Measurements from ENCODE around the gene HIVEP2. TPM values are rescaled to one million over a fixed set of nuclear protein-coding genes. Genes with fewer than 3 reads are reported as not detected.
A peak's percentile ranks its signal among the peaks of the same experiment; 100 is the strongest.

Gene HIVEP2
- total RNA-seq, 2 donors from 2014 or later, result 1.7 to 2.4 TPM

- H3K36me3 Mint-ChIP-seq (ENCODE audit: low read depth), result no peaks in the 10 kb centered on the region
- Histone ChIP-seq H3K4me1 (ENCODE audit: control insufficient read depth, insufficient read depth, low read length) (no peaks in the 10 kb centered on the region), H3K9ac (ENCODE audit: extremely low read depth, low read length, poor library complexity, severe bottlenecking) (no peak overlapping the region), H3K36me3 (ENCODE audit: control insufficient read depth, insufficient read depth, low read length) (no peaks in the 10 kb centered on the region), H3K27me3 (ENCODE audit: control insufficient read depth, insufficient read depth, low read length, poor library complexity, severe bottlenecking) (no peaks in the 10 kb centered on the region), H3K27ac (ENCODE audit: low read depth, low read length) (no peak overlapping the region), H3K4me3 (ENCODE audit: low read length) (no peak overlapping the region), H3K9me3 (ENCODE audit: control insufficient read depth, low read length) (no peaks in the 10 kb centered on the region)
- WGBS, 2 experiments (ENCODE audit: insufficient coverage in 1 of 2, insufficient read length in 1 of 2), result 56 to 91% methylated on average over 2 to 3 of the region's 3 CpGs
- TF ChIP-seq, protein P1, sequence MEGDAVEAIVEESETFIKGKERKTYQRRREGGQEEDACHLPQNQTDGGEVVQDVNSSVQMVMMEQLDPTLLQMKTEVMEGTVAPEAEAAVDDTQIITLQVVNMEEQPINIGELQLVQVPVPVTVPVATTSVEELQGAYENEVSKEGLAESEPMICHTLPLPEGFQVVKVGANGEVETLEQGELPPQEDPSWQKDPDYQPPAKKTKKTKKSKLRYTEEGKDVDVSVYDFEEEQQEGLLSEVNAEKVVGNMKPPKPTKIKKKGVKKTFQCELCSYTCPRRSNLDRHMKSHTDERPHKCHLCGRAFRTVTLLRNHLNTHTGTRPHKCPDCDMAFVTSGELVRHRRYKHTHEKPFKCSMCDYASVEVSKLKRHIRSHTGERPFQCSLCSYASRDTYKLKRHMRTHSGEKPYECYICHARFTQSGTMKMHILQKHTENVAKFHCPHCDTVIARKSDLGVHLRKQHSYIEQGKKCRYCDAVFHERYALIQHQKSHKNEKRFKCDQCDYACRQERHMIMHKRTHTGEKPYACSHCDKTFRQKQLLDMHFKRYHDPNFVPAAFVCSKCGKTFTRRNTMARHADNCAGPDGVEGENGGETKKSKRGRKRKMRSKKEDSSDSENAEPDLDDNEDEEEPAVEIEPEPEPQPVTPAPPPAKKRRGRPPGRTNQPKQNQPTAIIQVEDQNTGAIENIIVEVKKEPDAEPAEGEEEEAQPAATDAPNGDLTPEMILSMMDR (conservative IDR thresholded peaks at IDR 0.05), result no peak
- no peaks in the 10 kb centered on the region for H3K27me3 Mint-ChIP-seq (ENCODE audit: insufficient read depth)
- no peak overlapping the region for H3K4me3 Mint-ChIP-seq
- no peak for DNase-seq
- no peaks in the 10 kb centered on the region for H3K9me3 Mint-ChIP-seq
- H3K27ac Mint-ChIP-seq, result no peak overlapping the region
- peaks cover 22% of the 10 kb centered on the region for H3K4me1 Mint-ChIP-seq
Measured at GRCh38 chr6:142737368-142738034, 207.5 kb downstream of the HIVEP2 start.

DNA sequence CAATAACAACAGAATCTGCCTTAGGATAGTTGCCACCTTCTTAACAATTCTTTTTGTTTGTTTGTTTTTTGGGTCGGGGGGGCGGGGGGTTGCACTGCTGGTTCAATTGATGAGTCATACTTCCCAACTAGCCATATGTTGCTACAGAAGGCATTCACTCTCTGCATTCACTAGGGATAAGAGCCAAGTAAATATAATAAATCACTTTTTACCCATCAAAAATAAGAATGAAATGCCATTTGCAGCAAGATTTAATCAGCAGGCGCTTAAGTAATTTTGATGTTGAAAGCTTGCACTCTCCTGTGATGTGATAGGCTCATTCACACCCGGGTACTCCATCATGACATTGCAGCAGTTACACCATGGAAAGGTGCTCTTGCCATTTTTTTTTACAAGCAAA, 209.8 kb downstream of the HIVEP2 start:
- no peaks in the 10 kb centered on the region for H3K9me3 ChIP-seq (ENCODE audit: control insufficient read depth, low read length)
- 77 to 88% methylated on average over 2 to 4 of the region's 4 CpGs for WGBS, 2 experiments (ENCODE audit: insufficient coverage in 1 of 2, insufficient read length in 1 of 2)
- no peak overlapping the region for H3K27ac Mint-ChIP-seq

DNA sequence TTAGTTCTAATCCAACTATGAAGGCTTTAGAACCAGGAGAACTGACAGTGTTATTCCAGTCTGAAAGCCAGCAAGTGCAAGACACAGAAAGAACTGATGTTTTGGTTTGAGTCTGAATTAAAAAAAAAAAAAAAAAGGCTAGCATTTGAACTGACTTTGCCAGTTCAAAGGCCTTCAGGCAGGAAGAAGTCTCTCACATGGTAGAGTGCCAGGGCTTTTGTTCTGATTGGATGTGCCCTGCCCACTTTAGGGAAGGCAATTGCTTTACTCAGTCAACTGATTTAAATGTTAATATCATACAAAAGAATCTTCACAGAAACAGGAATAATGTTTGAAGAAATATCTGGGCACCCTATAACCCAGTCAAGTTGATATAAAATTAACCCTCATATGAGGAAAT, 212.2 kb downstream of the HIVEP2 start:
- Mint-ChIP-seq H3K27ac (no peak overlapping the region), H3K27me3 (ENCODE audit: insufficient read depth) (no peaks in the 10 kb centered on the region), H3K9me3 (no peaks in the 10 kb centered on the region), H3K4me3 (no peak overlapping the region), H3K36me3 (ENCODE audit: low read depth) (no peaks in the 10 kb centered on the region), H3K4me1 (peaks cover 28% of the 10 kb centered on the region)
- Histone ChIP-seq H3K36me3 (ENCODE audit: control insufficient read depth, insufficient read depth, low read length) (no peaks in the 10 kb centered on the region), H3K27ac (ENCODE audit: low read depth, low read length) (no peak overlapping the region), H3K9me3 (ENCODE audit: control insufficient read depth, low read length) (no peaks in the 10 kb centered on the region), H3K27me3 (ENCODE audit: control insufficient read depth, insufficient read depth, low read length, poor library complexity, severe bottlenecking) (no peaks in the 10 kb centered on the region), H3K4me3 (ENCODE audit: low read length) (no peak overlapping the region), H3K4me1 (ENCODE audit: control insufficient read depth, insufficient read depth, low read length) (no peaks in the 10 kb centered on the region), H3K9ac (ENCODE audit: extremely low read depth, low read length, poor library complexity, severe bottlenecking) (no peak overlapping the region)
- DNase-seq, result no peak
- TF ChIP-seq, protein P1 (conservative IDR thresholded peaks at IDR 0.05), result no peak

More for the DNA sequence above, 209.8 kb downstream of the HIVEP2 start:
- Mint-ChIP-seq H3K9me3 (no peaks in the 10 kb centered on the region), H3K4me1 (peaks cover 22% of the 10 kb centered on the region), H3K27me3 (ENCODE audit: insufficient read depth) (no peaks in the 10 kb centered on the region), H3K36me3 (ENCODE audit: low read depth) (no peaks in the 10 kb centered on the region), H3K4me3 (no peak overlapping the region)
- peak; percentile 71 for DNase-seq
- H3K9ac ChIP-seq (ENCODE audit: extremely low read depth, low read length, poor library complexity, severe bottlenecking), result no peak overlapping the region
- no peak overlapping the region for H3K4me3 ChIP-seq (ENCODE audit: low read length)
- no peaks in the 10 kb centered on the region for H3K36me3 ChIP-seq (ENCODE audit: control insufficient read depth, insufficient read depth, low read length)
- H3K27me3 ChIP-seq (ENCODE audit: control insufficient read depth, insufficient read depth, low read length, poor library complexity, severe bottlenecking), result no peaks in the 10 kb centered on the region
- TF ChIP-seq, protein P1 (conservative IDR thresholded peaks at IDR 0.05), result no peak
- H3K4me1 ChIP-seq (ENCODE audit: control insufficient read depth, insufficient read depth, low read length), result no peaks in the 10 kb centered on the region
- H3K27ac ChIP-seq (ENCODE audit: low read depth, low read length), result no peak overlapping the region

All from endodermal cell (in vitro differentiated cells).